Fibroblast of lung (primary cell): ENCODE results near the gene SYT8. TPM values are rescaled to one million over a fixed set of nuclear protein-coding genes. Genes with fewer than 3 reads are reported as not detected.

Source experiments
- DNase-seq, 2 donors: peaks; one replicate each; pipeline versions ENCODE4 v3.0.0 to v3.0.0-alpha.2; 2010; ENCODE audit warnings: low read depth in 2 of 2
- H2AFZ ChIP-seq: 2 replicates; pipeline ENCODE4 v1.5.1; 2012; ENCODE audit warnings: low read length, control low read depth, inconsistent platforms
- H3K27ac ChIP-seq: 2 replicates; pipeline ENCODE4 v1.5.1; 2011; ENCODE audit warnings: low read length, control low read depth; ENCODE audit not compliant: insufficient read depth
- H3K27me3 ChIP-seq: 2 replicates; pipeline ENCODE4 v1.5.1; 2011; ENCODE audit warnings: mild to moderate bottlenecking, low read length; ENCODE audit not compliant: control insufficient read depth, insufficient read depth
- H3K36me3 ChIP-seq: 2 replicates; pipeline ENCODE4 v1.5.1; 2011; ENCODE audit warnings: low read length; ENCODE audit not compliant: control insufficient read depth, insufficient read depth
- H3K4me1 ChIP-seq: 2 replicates; pipeline ENCODE4 v1.5.1; 2011; ENCODE audit warnings: low read length; ENCODE audit not compliant: control insufficient read depth, insufficient read depth; ENCODE audit errors: extremely low read depth
- H3K4me2 ChIP-seq: 2 replicates; pipeline ENCODE4 v1.5.1; 2011; ENCODE audit warnings: low read length, control low read depth; ENCODE audit not compliant: insufficient read depth; ENCODE audit errors: extremely low read depth
- H3K4me3 ChIP-seq, 4 experiments: fragments of 200-600 bp in 1 of 4; sonication (generic) in 1 of 4; replicated peaks in 1 of 4; 2 replicates each; pipeline ENCODE4 v1.5.1; 2011 to 2016; ENCODE audit warnings: low read length in 4 of 4, low read depth in 3 of 4, mild to moderate bottlenecking in 3 of 4, control low read depth in 2 of 4, inconsistent platforms in 1 of 4, mixed read lengths in 1 of 4; ENCODE audit not compliant: insufficient read depth in 1 of 4; ENCODE audit errors: control extremely low read depth in 1 of 4
- H3K79me2 ChIP-seq: 2 replicates; pipeline ENCODE4 v1.5.1; 2012; ENCODE audit warnings: mild to moderate bottlenecking, low read length, inconsistent platforms; ENCODE audit not compliant: control insufficient read depth, insufficient read depth
- H3K9ac ChIP-seq: 2 replicates; pipeline ENCODE4 v1.5.1; 2011; ENCODE audit warnings: mild to moderate bottlenecking, low read length, control low read depth; ENCODE audit not compliant: insufficient read depth
- H3K9me3 ChIP-seq: 2 replicates; pipeline ENCODE4 v1.5.1; 2012; ENCODE audit warnings: low read depth, low read length; ENCODE audit not compliant: control insufficient read depth, insufficient read depth
- H4K20me1 ChIP-seq: 2 replicates; pipeline ENCODE4 v1.5.1; 2011; ENCODE audit warnings: low read length; ENCODE audit not compliant: control insufficient read depth, insufficient read depth; ENCODE audit errors: extremely low read depth
- CTCF ChIP-seq, 2 donors: IDR thresholded peaks in 1 of 2; conservative IDR thresholded peaks in 1 of 2; 1 replicate in 1 of 2; 2 replicates in 1 of 2; pipeline ENCODE4 v1.5.1; 2011 to 2012; ENCODE audit warnings: low read length in 2 of 2, control low read depth in 1 of 2, inconsistent platforms in 1 of 2, low read depth in 1 of 2, mild to moderate bottlenecking in 1 of 2
- EZH2 ChIP-seq: IDR thresholded peaks from 2 replicates; pipeline ENCODE4 v1.5.1; 2012; ENCODE audit warnings: low read length, control low read depth, mild to moderate bottlenecking; ENCODE audit errors: missing control alignments
- polyA plus RNA-seq, 2 donors: library from polyadenylated mRNA; depleted of rRNA in 1 of 2; stranded (reverse) in 1 of 2; unstranded in 1 of 2; fragments of >200 nt; gene quantifications; 2 replicates each; pipeline ENCODE4 v1.2.1, GENCODE V29; 2011 to 2012; ENCODE audit warnings: missing spikeins in 1 of 2
- total RNA-seq: library from RNA; depleted of rRNA; stranded (reverse); fragments of >200 nt; gene quantifications from 2 replicates; pipeline ENCODE4 v1.2.1, GENCODE V29; 2014

SYT8 gene
- total and polyA plus RNA-seq, 2 donors (not counting 1 experiment from before 2014, with no cell fraction given), result not detected

GRCh38 chr11:1841511-1842148, 6.8 kb downstream of the SYT8 start:
- Histone ChIP-seq H3K9ac (no peak overlapping the region), H3K27ac (no peak overlapping the region), H2AFZ (no peak overlapping the region), H3K4me2 (no peak overlapping the region), H3K36me3 (no peaks in the 10 kb centered on the region), H3K9me3 (no peaks in the 10 kb centered on the region), H3K4me1 (no peaks in the 10 kb centered on the region), H3K79me2 (no peaks in the 10 kb centered on the region), H3K4me3 (no peak overlapping the region), H3K27me3 (no peaks in the 10 kb centered on the region), H4K20me1 (no peaks in the 10 kb centered on the region)
- DNase-seq, result no peak
- TF ChIP-seq CTCF (conservative IDR thresholded peaks at IDR 0.05 in 1 of 2, IDR thresholded peaks at IDR 0.05 in 1 of 2; ENCODE audit: low read depth in 1 of 2, low read length in 2 of 2) (no peak), EZH2 (no peak)

GRCh38 chr11:1842149-1843097, 7.6 kb downstream of the SYT8 start:
- no peaks in the 10 kb centered on the region for H3K27me3 ChIP-seq
- no peak overlapping the region for H3K4me3 ChIP-seq
- H3K4me1 ChIP-seq, result no peaks in the 10 kb centered on the region
- no peak for TF ChIP-seq CTCF (conservative IDR thresholded peaks at IDR 0.05 in 1 of 2, IDR thresholded peaks at IDR 0.05 in 1 of 2; ENCODE audit: low read depth in 1 of 2, low read length in 2 of 2)
- H3K9me3 ChIP-seq, result no peaks in the 10 kb centered on the region
- no peaks in the 10 kb centered on the region for H3K36me3 ChIP-seq
- H4K20me1 ChIP-seq, result no peaks in the 10 kb centered on the region
- no peaks in the 10 kb centered on the region for H3K79me2 ChIP-seq
- H2AFZ ChIP-seq, result no peak overlapping the region
- H3K27ac ChIP-seq, result no peak overlapping the region
- no peak overlapping the region for H3K4me2 ChIP-seq
- H3K9ac ChIP-seq, result no peak overlapping the region
- no peak for DNase-seq

- H3K27me3 ChIP-seq, result no peaks in the 10 kb centered on the region
- no peaks in the 10 kb centered on the region for H3K79me2 ChIP-seq
- H3K4me1 ChIP-seq, result no peaks in the 10 kb centered on the region
- no peak for TF ChIP-seq CTCF (conservative IDR thresholded peaks at IDR 0.05 in 1 of 2, IDR thresholded peaks at IDR 0.05 in 1 of 2; ENCODE audit: low read depth in 1 of 2, low read length in 2 of 2)
- no peak for TF ChIP-seq EZH2
- H2AFZ ChIP-seq, result no peak overlapping the region
- H3K4me2 ChIP-seq, result no peak overlapping the region
- H3K36me3 ChIP-seq, result no peaks in the 10 kb centered on the region
- H3K9me3 ChIP-seq, result no peaks in the 10 kb centered on the region
- no peak overlapping the region for H3K27ac ChIP-seq
- H4K20me1 ChIP-seq, result no peaks in the 10 kb centered on the region
- no peak overlapping the region for H3K9ac ChIP-seq
- DNase-seq, result no peak
- H3K4me3 ChIP-seq, result no peak overlapping the region
Observed at GRCh38 chr11:1843098-1843473, 8.3 kb downstream of the SYT8 start.
